Measurements from ENCODE around the gene GRAMD1B.

GRCh38 chr11:123607781-123608180, 177.7 kb downstream of the GRAMD1B start:
- TF ChIP-seq CTCF (IDR thresholded peaks at IDR 0.05) (no peak), EZH2 (IDR thresholded peaks at IDR 0.05; ENCODE audit: borderline replicate concordance, insufficient read depth, low read depth, low read length, poor library complexity, severe bottlenecking) (no peak)
